ENCODE data around the gene NRN1L.
"Not testable (repeated sequence)": the region's sequence is repeated elsewhere in the genome, so short reads cannot be mapped to it uniquely, and the experiment has no call there.

The NRN1L gene

DNA sequence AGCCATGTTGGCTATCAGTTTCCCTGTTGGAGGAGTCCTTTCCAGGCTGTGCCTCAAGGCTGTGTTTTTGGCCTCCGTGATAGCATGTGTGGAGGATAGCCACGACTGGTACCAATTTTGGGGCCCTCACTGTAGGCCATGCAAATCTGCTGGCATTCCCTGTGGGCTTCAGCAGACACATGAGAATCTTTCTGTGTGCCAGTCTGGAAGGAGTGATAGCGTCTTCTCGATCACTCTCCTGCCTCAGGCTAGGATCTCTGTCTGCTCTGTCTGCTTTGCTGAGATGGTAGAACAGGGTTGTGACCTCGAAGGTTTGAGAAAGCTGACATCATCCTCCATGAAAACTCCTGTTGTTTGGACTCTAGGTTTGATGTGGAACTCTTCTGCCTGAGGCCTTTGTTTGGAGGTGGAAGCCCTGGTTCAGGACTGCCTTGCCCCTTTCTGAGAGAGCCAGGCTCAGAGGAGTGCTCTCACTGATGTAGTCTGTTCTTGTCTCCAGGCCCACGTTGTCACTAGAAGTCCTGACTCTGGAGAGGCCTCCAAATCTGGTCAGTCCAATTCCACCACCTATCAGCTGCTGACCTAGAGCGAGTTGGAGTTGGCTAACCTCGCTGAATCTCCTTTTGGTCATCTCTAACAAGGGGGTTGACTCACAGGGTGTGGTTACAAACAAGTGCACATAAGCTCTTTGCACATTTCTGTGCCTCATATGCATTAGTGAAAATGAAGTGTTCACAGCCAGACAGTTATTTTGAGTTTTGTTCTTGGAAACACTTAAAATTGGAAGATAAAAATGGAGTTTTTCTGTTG lies 23.9 kb upstream of the NRN1L start:
- in situ Hi-C loops (cut with HindIII; ENCODE audit: low sequenced_read_pairs), result no loop called here

- in situ Hi-C loops (cut with HindIII; ENCODE audit: low sequenced_read_pairs), result no loop called here
Measured at GRCh38 chr16:67861877-67862276, 22.8 kb upstream of the NRN1L start.

DNA sequence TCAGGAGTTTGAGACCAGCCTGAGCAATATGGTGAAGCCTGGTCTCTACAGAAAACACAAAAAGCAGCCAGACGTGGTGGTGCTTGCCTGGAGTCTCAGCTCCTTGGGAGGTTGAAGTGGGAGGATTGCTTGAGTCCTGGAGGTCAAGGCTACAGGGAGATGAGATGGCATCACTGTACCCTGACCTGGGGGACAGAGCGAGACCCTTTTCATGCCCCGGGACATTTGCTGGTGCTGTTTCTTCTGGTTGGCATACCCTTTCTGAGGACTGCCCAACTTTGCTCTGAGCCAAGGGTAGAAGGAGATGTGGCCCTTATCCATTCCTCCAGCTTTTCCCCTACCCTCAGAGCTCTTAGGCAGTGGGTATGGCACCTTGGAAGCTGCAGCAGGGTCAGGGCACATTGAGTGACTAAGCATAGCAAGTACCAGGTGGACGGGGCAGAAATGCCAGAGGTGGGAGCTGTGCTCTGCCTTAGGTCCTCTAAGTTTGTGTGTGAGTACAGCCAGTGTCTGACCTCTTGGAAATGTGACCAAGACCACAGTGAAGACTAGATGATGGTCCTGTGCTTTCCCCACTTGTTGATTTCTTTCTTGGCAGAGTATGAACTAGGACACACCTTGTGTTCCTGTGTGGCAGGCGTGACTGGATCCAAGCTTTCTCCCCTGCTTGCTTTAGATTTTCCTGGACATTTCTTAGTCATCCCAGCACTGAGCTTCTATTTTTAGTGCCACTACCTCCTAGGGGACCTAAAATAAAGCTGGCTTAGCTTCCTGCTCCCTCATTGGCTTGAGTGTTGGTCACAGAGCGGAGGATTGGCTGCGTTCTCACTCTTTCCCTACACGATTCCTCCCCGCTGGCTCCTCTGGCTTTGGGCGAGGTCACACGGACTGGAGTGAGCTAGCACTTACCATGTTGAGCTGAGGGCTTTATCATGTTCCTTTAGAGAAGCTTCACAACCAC lies 21.8 kb upstream of the NRN1L start:
- in situ Hi-C loops (cut with HindIII; ENCODE audit: low sequenced_read_pairs), result no loop called here

DNA sequence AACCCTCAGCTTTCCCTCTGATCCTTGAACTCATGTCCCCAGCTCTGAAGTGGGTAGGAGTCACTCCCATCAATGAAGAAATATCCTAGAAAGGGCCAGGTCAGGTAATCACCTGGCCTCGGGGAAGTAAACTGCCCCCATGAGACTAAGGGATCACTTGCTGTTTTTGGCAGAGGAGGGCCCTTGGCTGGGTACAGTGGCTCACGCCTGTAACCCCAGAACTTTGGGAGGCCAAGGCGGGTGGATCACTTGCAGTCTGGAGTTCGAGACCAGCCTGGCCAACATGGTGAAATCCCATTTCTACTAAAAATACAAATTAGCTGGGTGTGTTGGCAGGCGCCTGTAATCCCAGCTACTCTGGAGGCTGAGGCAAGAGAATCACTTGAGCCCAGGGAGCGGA lies 20.6 kb upstream of the NRN1L start:
- in situ Hi-C loops (cut with HindIII; ENCODE audit: low sequenced_read_pairs), result not testable (repeated sequence)

- in situ Hi-C loops (cut with HindIII; ENCODE audit: low sequenced_read_pairs), result no loop called here
Measured at GRCh38 chr16:67864594-67864993, 20.1 kb upstream of the NRN1L start.

DNA sequence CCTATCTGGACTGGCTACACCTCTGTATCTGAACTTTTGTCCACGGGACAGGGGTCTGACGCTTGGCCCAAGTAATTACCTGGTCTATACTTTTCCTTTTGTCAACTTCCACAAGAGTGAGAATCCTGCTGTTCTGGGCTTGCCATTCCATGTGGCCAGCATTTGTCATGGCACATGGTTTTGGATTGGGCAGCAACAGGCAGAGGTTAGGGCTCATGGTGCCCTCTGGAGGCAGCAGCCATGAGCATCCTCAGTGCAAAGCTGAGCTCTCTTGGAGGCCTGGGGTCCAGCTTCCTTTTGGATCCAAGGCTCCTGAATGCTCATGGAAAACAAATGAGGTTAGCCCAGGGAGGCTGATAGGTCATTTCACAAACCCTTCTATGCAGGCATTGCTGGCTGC lies 19.4 kb upstream of the NRN1L start:
- in situ Hi-C loops (cut with HindIII; ENCODE audit: low sequenced_read_pairs), result no loop called here

DNA sequence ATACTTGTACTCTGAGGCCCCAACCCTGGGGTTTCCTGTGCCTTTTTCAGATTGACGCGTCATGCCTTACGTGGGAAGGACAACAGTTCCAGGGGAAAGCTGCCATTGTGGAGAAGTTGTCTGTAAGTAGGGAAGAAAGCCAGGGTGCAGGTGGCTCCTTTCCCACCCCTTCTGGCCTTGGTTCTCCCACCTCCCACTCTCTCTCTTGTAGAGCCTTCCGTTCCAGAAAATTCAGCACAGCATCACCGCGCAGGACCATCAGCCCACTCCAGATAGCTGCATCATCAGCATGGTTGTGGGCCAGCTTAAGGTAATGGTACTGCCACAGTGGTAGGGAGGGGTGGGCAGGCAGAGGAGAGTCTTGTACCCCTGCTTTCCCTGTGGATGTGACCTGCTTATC lies 16.4 kb upstream of the NRN1L start:
- in situ Hi-C loops (cut with HindIII; ENCODE audit: low sequenced_read_pairs), result no loop called here

DNA sequence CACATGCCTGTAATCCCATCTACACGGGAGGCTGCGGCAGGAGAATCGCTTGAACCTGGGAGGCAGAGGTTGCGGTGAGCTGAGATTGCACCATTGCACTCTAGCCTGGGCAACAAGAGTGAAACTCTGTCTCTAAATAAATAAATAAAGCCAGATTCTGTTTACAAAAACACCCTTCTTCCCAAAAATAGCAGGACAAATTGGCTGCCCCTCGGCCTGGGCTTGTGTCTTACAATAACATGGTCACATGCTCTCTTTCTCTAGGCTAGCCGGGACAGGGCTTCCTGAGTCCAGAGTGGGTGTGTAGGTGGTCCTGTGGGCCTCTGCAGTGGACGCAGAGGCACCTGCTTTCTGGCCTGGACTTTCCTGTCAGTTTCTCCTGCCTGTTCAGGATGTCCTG lies 15.0 kb upstream of the NRN1L start:
- in situ Hi-C loops (cut with HindIII; ENCODE audit: low sequenced_read_pairs), result no loop called here

DNA sequence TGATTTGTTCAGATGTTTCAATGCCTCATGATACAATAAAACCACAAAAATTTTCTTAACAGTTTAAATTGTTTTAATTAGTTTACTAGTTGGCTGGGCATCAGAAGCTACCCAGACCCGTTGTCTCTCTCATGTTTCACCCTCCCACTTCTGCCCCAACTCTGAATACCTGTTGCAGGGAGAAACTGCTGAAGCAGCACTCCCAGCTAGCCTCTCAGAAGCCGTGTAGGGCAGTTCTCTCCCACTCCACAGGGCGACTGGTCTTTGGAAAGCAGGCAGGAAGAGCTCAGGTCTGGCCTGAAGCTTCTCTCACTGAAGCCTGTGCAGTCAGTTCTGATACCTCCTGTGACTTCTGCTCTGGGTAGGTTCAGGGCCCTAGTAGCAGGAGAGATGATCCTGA lies 13.4 kb upstream of the NRN1L start:
- in situ Hi-C loops (cut with HindIII; ENCODE audit: low sequenced_read_pairs), result no loop called here

GRCh38 chr16:67872131-67872630 lies 12.5 kb upstream of the NRN1L start:
- in situ Hi-C loops (cut with HindIII; ENCODE audit: low sequenced_read_pairs), result no loop called here

DNA sequence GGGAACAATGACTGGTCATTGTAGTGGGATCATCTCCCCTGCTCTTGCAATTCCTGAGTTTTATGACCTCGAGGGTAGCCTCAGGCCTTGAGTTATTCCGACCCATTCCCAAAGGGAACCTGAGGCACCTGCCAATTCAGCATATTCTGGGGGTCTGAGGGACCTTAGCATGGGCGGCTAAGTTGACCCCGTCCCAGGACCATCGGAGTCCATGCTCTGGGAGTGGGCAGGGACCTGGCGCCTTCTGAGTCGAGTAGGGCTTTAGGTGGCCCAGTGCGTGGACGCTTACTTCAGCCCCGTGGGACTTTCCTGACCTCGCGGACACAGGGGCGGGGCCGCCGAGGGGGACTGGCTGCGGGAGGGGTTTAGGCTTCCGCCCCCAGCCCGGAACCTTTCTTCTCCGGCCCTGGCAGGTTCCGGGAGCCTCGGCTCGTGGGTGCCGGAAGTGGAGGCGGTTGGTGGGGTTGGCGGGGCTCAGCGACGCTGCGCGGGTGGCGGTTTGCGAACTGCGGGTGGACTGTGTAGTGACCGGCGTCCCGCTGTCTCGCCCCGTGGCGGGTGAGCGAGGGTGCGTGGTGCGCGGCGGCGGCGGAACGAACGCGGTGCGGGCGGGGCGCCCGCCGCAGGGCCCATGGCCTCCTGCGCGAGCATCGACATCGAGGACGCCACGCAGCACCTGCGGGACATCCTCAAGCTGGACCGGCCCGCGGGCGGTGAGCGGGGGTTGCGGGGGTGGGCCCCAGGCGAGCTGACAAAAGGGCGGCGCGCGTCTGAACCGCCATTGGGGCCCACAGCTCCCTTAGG lies 11.9 kb upstream of the NRN1L start, which contains the start of gene EDC4:
Gene EDC4, plus strand, starts transcription at position 422 of the 804 bp plus-strand sequence. Its CDS starts 210 bp downstream, at position 632.
- in situ Hi-C loops (cut with HindIII; ENCODE audit: low sequenced_read_pairs), result no loop called here

- in situ Hi-C loops (cut with HindIII; ENCODE audit: low sequenced_read_pairs), result no loop called here
Measured at GRCh38 chr16:67873435-67874370, 11.0 kb upstream of the NRN1L start.

DNA sequence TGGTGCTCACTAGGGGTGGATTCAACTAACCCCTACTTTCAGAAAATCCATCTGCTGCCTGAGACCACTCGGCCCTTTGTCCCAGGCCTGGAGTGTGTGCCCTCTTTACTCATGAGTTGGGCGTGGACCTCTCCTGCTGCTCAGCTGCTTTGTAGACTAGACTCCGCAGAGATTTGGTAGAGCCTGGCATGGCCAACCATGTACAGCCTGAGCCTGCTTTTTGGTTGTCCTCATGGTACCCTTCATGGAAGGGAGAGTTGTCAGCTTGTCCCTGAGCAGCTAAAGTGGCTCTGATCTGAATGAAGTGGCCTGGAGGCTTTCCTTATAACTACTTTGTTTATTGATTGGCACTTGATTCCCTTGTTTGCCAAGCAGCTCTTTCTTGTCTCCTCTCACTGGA lies 10.3 kb upstream of the NRN1L start:
- in situ Hi-C loops (cut with HindIII; ENCODE audit: low sequenced_read_pairs), result no loop called here

- in situ Hi-C loops (cut with HindIII; ENCODE audit: low sequenced_read_pairs), result no loop called here
Measured at GRCh38 chr16:67877064-67877463, 7.6 kb upstream of the NRN1L start.

- in situ Hi-C loops (cut with HindIII; ENCODE audit: low sequenced_read_pairs), result no loop called here
Measured at GRCh38 chr16:67878232-67878631, 6.5 kb upstream of the NRN1L start.

GRCh38 chr16:67878846-67879245 lies 5.8 kb upstream of the NRN1L start:
- in situ Hi-C loops (cut with HindIII; ENCODE audit: low sequenced_read_pairs), result no loop called here

DNA sequence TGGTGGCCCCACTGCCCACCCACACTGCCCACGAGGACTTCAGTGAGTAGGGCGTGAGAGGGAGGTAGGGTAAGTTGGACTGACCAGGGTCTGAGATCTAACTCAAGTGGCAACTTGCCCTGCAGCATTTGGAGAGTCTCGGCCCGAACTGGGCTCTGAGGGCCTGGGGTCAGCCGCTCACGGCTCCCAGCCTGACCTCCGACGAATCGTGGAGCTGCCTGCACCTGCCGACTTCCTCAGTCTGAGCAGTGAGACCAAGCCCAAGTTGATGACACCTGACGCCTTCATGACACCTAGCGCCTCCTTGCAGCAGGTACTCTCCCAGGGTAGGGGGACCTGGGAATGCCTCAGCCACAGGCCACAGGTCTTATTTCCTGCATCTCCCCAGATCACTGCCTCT lies 5.2 kb upstream of the NRN1L start:
- in situ Hi-C loops (cut with HindIII; ENCODE audit: low sequenced_read_pairs), result no loop called here

DNA sequence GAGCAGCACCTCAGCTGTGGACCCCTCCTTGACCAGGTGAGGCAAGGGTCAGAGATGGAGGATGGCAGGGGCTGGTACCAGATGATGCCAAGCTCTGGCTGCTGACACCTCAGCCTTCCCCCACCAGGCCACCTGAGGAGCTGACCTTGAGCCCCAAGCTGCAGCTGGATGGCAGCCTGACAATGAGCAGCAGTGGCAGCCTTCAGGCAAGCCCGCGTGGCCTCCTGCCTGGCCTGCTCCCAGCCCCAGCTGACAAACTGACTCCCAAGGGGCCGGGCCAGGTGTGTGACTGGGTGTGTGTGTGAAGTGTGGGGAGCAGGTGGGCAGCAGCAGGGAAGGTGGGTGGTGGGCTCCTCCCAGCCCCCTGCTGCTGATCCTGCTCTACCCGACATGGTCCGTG lies 4.7 kb upstream of the NRN1L start:
- in situ Hi-C loops (cut with HindIII; ENCODE audit: low sequenced_read_pairs), result no loop called here

DNA sequence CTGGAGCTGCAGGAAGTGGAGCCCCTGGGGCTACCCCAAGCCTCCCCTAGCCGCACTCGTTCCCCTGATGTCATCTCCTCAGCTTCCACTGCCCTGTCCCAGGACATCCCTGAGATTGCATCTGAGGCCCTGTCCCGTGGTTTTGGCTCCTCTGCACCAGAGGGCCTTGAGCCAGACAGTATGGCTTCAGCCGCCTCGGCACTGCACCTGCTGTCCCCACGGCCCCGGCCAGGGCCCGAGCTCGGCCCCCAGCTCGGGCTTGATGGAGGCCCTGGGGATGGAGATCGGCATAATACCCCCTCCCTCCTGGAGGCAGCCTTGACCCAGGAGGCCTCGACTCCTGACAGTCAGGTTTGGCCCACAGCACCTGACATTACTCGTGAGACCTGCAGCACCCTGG lies 4.1 kb upstream of the NRN1L start:
- in situ Hi-C loops (cut with HindIII; ENCODE audit: low sequenced_read_pairs), result no loop called here

Data from DLD1 (cell line).